ENCODE measurements around the gene PTCH2.

PTCH2 gene

GRCh38 chr1:44822981-44823451 lies 20.0 kb downstream of the PTCH2 start:
- no peak for DNase-seq (ENCODE audit: low read depth)
- TF ChIP-seq CTCF (conservative IDR thresholded peaks at IDR 0.05; ENCODE audit: low read depth, low read length): no peak
- H3K4me3 ChIP-seq (ENCODE audit: low read length): no peak overlapping the region

DNA sequence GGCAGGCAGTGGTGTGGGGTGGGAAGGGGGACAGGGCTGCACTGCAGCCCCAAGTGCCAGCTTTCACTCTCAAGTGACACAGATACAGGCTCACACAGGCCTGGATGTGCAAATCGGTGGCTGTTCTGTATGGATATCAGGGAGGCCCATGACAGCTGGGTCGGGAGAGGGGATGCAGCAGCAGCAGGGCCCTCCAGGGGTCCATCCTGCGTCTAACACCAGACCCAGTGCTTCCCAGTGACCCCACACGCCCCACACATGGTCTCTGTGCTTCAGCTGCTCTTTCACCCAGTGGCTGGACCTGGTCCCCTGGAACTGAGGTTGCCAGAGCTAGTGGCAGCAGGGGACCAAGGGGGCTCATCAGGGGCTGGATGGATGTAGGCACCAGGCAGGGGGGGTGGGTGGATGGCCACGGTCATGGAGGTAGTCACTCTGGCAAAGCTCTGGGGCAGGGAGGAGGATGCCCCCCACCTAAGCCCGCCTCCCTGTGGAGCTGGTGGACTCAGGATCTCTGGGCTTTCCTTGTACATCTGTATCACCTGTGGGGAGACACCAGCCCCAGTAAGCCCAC lies 20.8 kb downstream of the PTCH2 start:
- TF ChIP-seq CTCF (conservative IDR thresholded peaks at IDR 0.05; ENCODE audit: low read depth, low read length): no peak
- no peak overlapping the region for H3K4me3 ChIP-seq (ENCODE audit: low read length)
- no peak for DNase-seq (ENCODE audit: low read depth)

- DNase-seq (ENCODE audit: low read depth): no peak
- no peak overlapping the region for H3K4me3 ChIP-seq (ENCODE audit: low read length)
- no peak for TF ChIP-seq CTCF (conservative IDR thresholded peaks at IDR 0.05; ENCODE audit: low read depth, low read length)
These were observed 21.8 kb downstream of the PTCH2 start for GRCh38 chr1:44821240-44821715.

- DNase-seq (ENCODE audit: low read depth): no peak
- TF ChIP-seq CTCF (conservative IDR thresholded peaks at IDR 0.05; ENCODE audit: low read depth, low read length): no peak
- peak overlapping the region; percentile 63 for H3K4me3 ChIP-seq (ENCODE audit: low read length)
These were observed 22.5 kb downstream of the PTCH2 start for GRCh38 chr1:44820328-44821239.

DNA sequence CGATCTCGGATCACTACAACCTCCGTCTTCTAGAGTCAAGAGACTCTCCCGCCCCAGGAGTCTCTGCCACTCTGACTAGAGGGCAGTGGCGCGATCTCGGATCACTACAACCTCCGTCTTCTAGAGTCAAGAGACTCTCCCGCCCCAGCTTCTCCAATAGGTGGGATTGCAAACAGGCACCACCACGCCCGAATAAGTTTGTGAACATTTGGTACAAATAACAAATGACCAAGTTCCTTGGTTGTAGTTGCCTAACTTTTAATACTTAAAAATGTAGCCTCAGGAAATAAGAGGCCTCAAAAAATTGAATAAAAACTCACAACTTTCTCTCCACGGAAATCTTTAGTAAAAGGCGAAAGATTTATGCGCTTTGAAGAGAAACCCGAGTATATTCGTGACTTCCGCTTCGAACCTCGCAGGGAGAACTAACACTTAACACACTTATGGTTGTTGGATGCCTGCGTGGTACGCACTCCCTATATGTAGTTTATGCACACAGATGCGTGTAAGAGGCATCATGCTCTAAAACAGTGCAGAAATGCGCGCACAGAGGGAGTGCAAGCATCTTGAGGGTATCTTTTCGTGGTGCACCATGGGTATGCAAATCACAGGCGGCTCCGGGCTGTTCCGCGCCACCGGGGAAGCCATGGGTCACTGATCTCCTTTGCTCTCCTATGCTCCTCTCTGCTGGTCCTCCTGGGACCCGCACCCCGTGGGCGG lies 23.3 kb downstream of the PTCH2 start:
- peak; percentile 85 for DNase-seq (ENCODE audit: low read depth)
- peak; percentile 6 for TF ChIP-seq CTCF (conservative IDR thresholded peaks at IDR 0.05; ENCODE audit: low read depth, low read length)
- peak overlapping the region; percentile 63 for H3K4me3 ChIP-seq (ENCODE audit: low read length)

GRCh38 chr1:44819196-44819607 lies 23.9 kb downstream of the PTCH2 start:
- no peak for DNase-seq (ENCODE audit: low read depth)
- no peak for TF ChIP-seq CTCF (conservative IDR thresholded peaks at IDR 0.05; ENCODE audit: low read depth, low read length)

More at GRCh38 chr1:44819196-44819607, 23.9 kb downstream of the PTCH2 start:
- peak overlapping the region; percentile 13 for H3K4me3 ChIP-seq (ENCODE audit: low read length)

Data from retinal pigment epithelial cell (primary cell).